ENCODE measurements around the gene DIP2C.
A peak's percentile ranks its signal among the peaks of the same experiment; 100 is the strongest.

DIP2C gene

DNA sequence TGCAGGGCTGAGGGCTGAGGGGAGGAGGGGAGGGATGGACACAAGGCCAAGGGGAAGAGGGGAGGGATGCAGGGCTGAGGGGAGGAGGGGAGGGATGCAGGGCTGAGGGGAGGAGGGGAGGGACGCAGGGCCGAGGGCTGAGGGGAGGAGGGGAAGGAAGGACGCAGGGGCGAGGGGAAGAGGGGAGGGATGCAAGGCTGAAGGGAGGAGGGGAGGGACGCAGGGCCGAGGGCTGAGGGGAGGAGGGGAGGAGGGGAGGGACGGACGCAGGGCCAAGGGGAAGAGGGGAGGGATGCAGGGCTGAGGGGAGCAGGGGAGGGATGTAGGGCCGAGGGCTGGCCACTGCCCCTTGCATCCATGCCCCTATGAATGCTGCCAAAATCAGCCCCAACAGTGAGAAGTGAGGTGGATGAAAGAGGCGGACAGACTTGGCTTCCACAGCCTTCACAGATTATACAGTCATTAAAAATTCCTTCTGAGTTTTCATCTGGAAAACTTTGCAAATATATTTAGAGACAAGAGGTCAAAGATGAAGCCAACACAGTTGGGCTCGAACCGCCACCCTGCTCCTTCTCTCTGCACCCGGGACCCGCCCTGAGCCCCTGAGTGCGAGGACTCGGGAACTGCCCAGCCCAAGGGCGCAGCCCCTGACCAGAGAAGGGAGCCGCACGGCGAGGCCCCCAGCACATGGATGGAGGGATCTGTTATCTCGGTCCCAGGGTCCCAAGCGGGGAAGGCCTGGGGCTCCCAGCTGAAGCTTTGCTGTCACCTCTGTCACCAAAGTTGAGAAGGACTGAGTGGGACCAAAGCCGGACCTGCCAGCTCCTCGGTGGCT is 65.8 kb downstream of the DIP2C start:
- DNase-seq = no peak

DNA sequence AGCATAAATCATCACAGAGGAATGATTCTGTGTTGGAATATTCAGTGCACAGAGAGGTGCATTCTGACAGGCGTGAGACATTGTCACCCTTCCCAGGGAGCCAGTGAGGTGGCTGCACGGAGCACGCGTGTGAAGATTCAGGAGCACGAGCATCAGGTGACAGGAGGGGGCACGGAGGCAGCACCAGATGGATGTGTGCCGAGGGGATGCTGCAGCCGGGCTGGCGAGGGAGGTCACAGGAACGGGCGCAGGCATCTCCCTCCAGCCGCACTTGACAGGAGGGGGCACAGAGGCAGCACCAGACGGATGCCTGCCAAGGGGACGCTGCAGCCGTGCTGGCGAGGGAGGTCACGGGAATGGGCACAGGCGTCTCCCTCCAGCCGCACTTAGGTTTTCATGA is 66.5 kb downstream of the DIP2C start:
- DNase-seq = no peak

DNA sequence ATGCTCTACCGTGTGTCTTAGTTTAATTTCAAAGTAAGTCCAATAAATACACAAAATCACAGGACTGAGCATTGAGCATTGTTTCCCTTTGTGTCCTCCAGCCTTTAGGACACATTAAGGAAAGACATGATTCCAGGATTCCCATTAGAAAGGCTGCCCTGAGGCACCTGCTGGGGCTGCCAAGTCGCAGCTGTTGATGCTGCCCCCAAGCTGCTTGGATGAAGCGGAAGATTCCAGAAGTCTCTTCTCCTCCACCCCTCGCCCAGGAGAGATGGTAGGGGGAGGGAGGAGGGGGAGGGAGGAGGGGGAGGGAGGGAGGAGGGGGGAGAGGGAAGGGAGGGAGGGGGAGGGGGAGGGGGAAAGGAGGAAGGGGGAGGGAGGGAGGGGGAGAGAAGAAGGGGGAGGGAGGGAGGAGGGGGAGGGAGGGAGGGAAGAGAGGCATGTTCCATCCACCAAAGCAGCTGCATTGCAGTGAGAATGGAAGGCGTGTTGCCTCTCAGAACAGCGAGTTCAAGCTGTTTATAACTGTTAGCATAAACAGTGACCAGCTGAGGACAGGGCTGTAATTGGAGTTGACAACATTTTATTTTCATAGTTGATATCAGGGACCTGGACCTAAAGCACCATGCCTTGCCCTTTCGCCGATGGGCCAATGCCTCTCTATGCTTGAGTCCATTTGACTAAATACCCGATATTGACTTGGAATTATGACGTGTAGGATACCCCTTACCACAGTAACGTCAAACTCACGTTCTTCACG is 67.3 kb downstream of the DIP2C start:
- DNase-seq = no peak

DNA sequence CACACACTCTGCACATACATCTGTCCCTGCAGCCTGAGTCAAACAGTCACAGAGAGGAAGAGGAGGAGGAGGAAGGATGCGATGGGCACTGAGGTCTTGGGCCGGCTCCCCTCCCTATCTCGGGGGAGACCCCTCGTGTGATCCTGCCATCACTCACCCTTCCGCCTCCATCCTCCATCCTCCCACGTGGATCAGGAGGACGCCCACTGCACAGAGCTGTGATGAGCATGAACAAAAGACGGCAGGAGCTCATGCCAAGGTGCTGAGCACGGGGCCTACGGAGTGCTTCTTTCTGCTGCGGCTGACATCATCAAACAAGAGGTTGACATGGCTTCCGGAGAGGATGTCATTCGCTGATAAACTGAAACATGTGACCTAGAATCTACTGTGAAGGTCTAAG is 68.0 kb downstream of the DIP2C start:
- no peak for DNase-seq

DNA sequence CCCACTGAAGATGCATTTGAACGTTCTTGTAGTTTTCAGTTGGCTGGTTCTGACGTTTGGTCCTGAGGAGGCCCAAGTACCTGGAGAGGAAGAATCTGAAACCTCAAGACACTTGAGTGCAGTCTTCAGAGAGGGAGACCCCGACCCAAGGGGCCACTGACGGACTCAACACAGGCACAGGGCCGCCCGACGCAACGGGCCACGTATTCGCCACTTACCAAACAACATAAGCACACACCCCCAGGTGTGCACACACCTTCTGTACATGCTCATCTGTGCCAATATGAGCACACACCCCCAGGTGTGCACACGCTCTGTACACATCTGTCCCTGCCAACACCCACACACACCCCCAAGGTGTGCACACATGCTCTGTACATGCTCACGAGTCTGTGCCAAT is 68.5 kb downstream of the DIP2C start:
- no peak for DNase-seq

DNA sequence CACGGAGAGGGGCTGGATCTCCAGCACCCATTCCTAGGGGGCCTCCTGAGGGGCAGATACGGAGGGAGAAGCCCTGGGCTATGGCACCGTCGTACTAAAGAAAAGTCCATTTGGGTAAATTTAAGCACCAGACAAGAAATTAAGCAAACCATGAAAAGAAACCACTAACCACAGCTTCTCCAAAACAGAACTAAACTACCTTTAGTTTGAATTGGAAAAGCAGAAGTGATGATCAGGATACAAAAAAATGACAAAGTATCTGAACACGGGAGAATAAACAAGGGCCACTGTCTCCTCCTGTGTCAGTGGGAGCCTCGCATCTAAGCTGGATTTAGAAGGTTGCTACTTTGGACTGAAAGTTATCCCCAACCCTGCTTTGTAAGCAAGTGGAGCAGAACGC is 69.1 kb downstream of the DIP2C start:
- no peak for DNase-seq

DNA sequence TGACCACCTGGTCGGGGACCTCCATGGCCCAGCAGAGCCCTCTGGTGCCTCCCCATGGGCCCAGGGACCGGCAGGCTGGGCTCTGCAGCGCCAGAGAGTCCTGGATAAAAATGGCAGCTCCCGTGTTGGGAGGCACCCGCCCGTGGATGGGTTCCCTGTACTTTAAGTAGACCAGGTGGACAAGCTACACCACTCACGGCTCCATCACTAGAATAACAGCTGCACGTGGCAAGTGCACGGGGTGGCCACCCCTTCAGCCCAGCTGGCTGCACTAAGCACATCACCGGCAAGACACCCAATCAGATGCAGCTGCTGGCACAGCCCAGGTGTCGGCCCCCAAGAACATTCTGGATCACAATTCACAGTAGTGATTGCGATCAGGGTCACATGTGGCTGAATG is 69.8 kb downstream of the DIP2C start:
- DNase-seq = no peak

DNA sequence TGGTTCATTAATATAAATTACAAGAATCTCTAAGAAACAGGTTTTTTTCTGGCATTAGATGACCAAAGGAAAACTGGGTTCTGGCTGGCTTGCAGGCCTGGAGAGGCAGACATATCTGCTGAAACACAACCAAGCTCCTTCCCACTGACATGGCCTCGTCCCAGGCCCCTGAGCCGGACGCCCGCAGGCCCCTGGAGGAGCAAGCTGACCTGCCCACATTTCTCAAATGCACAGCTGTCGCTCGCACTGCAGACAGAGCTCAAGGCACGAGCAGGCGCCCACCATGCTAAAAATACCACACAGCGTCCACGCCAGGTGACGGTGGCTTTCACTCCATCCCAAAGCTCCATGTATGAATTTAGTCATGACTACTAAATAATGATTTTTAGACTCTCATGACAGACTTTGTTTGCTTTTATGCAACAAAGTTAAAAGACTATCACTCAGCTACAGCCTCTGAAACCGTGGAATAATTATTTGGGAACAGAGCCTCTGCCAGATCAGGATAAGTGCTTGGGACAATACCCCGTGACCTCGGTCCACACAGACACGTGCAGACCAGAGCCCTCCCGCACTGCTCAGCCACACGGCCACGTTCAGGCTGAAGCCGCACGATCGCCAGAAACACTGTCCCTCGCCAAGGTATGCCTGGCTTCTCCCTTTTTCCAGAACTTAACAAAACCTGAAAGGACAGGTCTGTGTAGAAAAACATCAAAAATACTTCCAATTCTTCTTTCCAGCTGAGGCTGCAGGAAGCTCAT is 71.1 kb downstream of the DIP2C start:
- DNase-seq = no peak

DNA sequence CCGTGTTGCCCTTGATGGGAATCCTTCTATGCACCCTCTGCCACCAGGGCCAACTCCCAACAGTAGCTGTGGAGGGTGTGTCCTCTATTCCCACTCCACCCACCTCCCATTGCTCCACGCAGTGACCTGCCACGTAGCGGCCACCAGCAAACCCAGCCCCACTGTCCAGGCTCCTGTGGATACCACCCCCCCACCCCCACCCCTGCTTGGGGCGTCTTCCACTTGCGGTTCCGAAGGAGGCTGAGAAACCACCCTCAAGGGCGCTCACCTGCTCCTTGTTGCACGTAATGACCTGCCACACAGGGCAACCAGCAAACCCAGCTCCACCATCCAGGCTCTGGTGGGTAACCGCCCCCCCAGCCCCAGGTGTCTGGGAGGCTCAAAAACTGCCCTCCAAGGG is 72.0 kb downstream of the DIP2C start:
- no peak for DNase-seq

DNA sequence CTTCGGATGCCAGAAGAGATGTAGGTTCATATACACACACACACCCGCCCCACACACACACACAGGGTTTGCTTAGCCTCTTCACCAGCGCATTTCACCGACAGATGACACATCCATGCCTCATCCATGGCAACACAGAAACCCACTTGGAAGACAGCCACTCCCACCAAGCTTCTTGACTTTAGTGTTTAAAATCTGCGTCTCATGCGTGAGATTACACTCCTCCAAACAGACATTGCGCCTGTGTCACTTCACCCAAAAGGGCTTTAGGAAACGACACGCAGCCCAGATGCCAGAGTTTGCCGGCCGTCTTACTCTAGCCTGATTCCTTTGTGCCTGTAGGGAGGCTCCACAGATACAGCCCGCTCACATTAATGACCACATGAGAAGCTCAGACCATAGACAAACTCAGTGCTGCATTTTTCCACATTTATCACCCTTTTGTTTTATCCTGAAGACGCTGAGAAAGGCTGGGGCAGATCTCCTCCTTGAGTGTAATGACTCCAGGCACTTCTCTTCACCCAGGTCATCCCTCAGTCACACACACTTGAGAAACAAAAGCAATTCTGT is 73.8 kb downstream of the DIP2C start:
- no peak for DNase-seq

- DNase-seq = no peak
Measured at GRCh38 chr10:614790-615582, 74.5 kb downstream of the DIP2C start.

DNA sequence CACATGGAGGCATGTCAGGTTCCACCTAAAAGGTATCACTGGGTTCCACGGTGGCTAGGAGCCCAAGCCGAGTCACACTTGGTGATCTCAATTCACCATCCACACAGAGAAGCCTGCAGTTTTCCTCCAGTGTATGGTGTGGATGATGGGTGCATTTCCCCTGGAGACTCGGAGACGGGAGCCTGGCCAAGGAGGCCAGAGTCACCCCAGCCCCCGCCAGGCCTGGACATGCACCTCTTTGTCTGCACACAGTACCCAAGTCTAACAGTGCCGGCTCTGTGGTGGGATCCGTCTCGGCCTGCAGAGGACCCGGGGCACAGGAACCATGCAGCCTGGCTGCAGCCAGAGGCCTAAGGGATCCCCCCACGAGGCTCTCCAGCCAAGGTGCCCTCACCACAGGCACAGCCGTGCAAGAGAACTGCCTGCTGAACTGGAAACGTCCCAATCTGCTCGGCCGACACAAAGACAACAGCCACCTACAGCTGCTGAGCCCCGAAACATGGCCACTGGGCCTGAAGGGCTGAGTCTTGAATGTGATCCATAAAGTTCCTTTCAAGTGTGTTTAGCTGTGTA is 75.2 kb downstream of the DIP2C start:
- DNase-seq = no peak

DNA sequence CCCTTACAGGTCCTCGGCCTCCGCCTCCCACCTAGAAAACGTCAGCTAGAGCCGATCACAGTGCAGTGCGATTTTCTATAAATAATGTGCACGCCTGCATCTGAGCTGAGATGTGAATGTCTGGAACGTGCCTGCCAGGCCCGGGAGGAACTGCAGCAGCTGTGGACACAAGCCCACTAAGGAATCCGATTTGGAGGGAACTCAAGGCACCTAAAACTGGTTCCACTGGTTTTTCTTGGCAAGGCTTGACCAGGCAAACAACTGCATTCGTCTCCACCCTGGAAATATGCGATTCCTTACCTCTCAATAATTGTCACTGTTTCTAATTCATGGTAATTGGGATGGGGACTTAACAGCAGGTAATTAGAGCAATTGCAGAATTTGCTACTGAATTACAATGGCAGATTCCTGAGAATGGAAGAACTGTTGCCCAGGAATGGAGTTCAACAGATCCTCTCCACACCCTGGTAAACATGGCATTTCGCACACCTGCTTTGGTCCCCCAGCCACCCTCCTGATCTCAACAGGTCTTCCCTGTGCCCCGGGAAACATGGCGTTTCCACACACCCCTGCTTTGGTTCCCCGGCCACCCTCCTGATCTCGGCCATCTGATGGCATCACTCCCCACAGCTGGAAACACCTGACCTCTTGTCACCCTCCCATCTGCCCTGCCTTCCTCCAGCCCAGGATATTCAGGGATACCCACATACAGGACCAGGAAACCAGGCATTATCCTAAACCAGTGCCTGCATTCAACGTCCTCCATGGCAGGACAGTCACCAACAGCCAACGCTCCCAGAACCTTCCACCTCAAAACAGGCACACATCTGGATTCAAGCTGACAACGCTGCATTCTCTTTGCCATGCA is 76.0 kb downstream of the DIP2C start:
- DNase-seq = no peak

GRCh38 chr10:612696-613095 is 76.8 kb downstream of the DIP2C start:
- no peak for DNase-seq

GRCh38 chr10:610642-611305 is 78.7 kb downstream of the DIP2C start:
- DNase-seq = peak; percentile 2 to 9

GRCh38 chr10:609868-610545 is 79.5 kb downstream of the DIP2C start:
- no peak for DNase-seq

- DNase-seq = no peak
Measured at GRCh38 chr10:609262-609658, 80.2 kb downstream of the DIP2C start.

- no peak for DNase-seq
Measured at GRCh38 chr10:608331-609261, 80.9 kb downstream of the DIP2C start.

Data from activated CD4-positive, alpha-beta T cell treated with anti-CD3 and anti-CD28 coated beads, Interleukin-2, amount 50 U/mL, for 48 hours (primary cell).